Muscle of arm (tissue), 12 donors: ENCODE data around the gene PLD3. TPM values are rescaled to one million over a fixed set of nuclear protein-coding genes. Genes with fewer than 3 reads are reported as not detected.
A peak's percentile ranks its signal among the peaks of the same experiment; 100 is the strongest.

Experiments
- DNase-seq: peaks from one replicate; pipeline ENCODE4 v3.0.0-alpha.2; 2013
- polyA plus RNA-seq, 12 donors: library from polyadenylated mRNA; unstranded; fragments of 120-200 nt; gene quantifications; one replicate each; pipeline ENCODE4 v1.2.1, GENCODE V29; 2013; ENCODE audit not compliant: insufficient read length in 12 of 12

The PLD3 gene
- polyA plus RNA-seq, 12 donors, result 165 to 236 (median 213) TPM; not detected in 1

DNA sequence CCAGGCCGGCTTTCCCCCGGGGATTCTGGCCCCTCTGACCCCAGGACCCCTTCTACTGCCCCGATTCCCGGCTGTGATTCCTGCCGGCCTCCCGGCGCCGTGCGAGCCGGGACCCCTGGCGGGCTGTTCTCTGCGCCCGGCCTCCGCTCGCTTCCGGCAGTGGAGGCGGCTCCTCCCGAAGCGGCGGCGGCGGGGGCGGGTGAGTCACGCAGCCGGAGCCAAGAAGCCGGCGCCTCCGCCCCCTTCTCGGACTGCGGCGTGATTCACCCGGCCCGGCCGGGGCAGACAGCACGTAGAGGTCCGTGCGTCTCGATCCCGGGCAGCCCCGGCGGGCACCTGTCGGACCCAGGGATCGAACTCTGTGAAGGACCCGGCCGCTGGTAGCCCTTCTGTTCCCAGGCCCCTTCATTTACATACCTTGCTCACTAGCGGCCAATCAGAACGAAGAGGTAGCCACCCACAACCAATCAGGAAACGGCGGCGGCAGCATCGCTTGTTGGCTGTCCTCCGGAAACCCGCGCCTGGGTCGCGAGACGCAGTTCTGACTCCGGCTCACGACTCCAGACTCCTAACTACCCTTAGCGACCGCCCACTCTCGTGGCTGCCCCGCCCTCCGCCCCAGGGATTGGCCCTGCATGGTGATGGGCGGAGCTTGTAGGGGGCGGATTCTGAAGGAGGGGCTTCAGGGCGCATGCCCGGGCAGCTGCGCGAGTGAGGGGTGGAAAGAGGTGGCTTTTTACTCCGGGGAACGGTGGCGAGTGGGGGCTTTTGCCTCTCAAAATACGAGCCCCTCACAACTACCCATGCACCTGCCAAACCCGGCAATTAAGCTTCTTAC lies 77.2 kb downstream of the PLD3 start, which contains the start of gene SERTAD1:
SERTAD1 (minus strand) TSS at position 543 of the 838 bp plus-strand sequence. CDS start 2,446 bp downstream, outside the sequence.
- peak; percentile 99 for DNase-seq

Other genes starting within 250 kb of the PLD3 start
- gene MAP3K10, start 157.3 kb upstream of the PLD3 start, polyA plus RNA-seq, result 10 to 100 TPM in 2 of 12 donors, 1 to 10 TPM in 9, not detected in 1; 6.0 to 15.5 (median 7.9) TPM
- gene TTC9B, start 130.3 kb upstream of the PLD3 start, polyA plus RNA-seq, result under 1 TPM in 6 of 12 donors, not detected in 6; 0.11 to 0.26 (median 0.15) TPM
- gene CCNP, start 122.0 kb upstream of the PLD3 start, polyA plus RNA-seq, result under 1 TPM in 10 of 12 donors, not detected in 2; 0.14 to 0.57 (median 0.34) TPM
- gene AKT2, start 63.4 kb upstream of the PLD3 start, polyA plus RNA-seq, result 100 to 1,000 TPM; 138 to 738 (median 184) TPM
- 10 to 100 TPM in 11 of 12 donors, not detected in 1; 26.4 to 99.1 (median 57.1) TPM for gene C19orf47, start 298 bp upstream of the PLD3 start, polyA plus RNA-seq
- gene HIPK4, start 41.5 kb downstream of the PLD3 start, polyA plus RNA-seq, result 1 to 10 TPM in 6 of 12 donors, under 1 TPM in 4, not detected in 2; 0.77 to 2.0 (median 1.2) TPM
- gene PRX, start 64.7 kb downstream of the PLD3 start, polyA plus RNA-seq, result 1 to 10 TPM in 11 of 12 donors, not detected in 1; 5.1 to 9.6 (median 6.3) TPM
- gene SERTAD1, start 77.3 kb downstream of the PLD3 start, polyA plus RNA-seq, result 1 to 10 TPM in 10 of 12 donors, not detected in 2; 3.6 to 8.2 (median 5.0) TPM
- gene SERTAD3, start 95.6 kb downstream of the PLD3 start, polyA plus RNA-seq, result 10 to 100 TPM in 11 of 12 donors, not detected in 1; 25.4 to 57.7 (median 44.9) TPM
- 10 to 100 TPM in 11 of 12 donors, not detected in 1; 21.9 to 68.1 (median 34.1) TPM for gene BLVRB, start 117.0 kb downstream of the PLD3 start, polyA plus RNA-seq
- gene SPTBN4, start 118.3 kb downstream of the PLD3 start, polyA plus RNA-seq, result under 1 TPM in 10 of 12 donors, not detected in 2; 0.14 to 0.83 (median 0.33) TPM
- 100 to 1,000 TPM in 1 of 12 donors, 10 to 100 TPM in 10, not detected in 1; 12.8 to 160 (median 19.1) TPM for gene SHKBP1, start 228.2 kb downstream of the PLD3 start, polyA plus RNA-seq